ENCODE results near the gene PALLD.

PALLD gene

DNA sequence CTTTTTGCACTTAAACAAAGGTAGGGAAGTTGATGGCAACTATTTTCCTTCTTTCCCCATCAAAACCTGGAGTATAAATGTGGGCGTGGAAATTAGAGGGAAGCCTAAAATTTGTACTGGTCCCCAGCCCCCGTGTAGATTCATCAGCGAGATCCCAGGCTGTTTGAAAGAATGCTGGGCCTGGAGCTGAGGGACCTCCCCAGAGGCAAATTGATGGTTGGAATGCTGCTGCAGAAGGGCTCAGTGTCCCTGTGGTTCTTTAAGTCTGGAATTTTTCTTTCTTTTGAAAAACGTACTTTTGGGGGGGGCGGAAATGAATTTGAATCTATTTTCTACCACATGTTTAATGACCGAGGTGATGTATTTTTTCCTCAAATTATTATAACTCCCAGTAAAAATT, 316.0 kb downstream of the PALLD start:
- no peak for DNase-seq
- in situ Hi-C loops (cut with MboI; ENCODE audit: low pct_unique_long_range_greater_than_20kb, low sequenced_read_pairs), result no loop called here

DNA sequence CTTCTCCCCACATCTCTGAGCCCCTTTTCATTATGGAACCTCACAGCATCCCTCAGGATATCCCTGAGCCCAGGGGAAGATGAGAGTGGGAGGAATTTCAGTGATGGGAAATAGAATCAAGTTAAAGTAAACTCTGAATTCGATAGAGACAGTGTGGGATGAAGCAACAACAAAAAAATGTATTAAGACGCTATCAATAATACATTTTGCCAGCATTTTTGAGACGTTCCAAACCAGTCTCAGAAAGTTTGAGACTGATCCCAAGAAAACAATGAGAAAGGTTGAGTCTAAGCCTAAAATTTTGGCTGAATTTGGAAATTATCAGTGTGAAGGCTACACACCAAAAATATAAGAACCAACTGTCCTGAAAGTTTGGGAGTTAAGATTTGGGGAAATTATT, 317.0 kb downstream of the PALLD start:
- in situ Hi-C loops (cut with MboI; ENCODE audit: low pct_unique_long_range_greater_than_20kb, low sequenced_read_pairs), result no loop called here
- no peak for DNase-seq

GRCh38 chr4:168815379-168816345, 318.8 kb downstream of the PALLD start:
- in situ Hi-C loops (cut with MboI; ENCODE audit: low pct_unique_long_range_greater_than_20kb, low sequenced_read_pairs), result no loop called here
- DNase-seq, result no peak

DNA sequence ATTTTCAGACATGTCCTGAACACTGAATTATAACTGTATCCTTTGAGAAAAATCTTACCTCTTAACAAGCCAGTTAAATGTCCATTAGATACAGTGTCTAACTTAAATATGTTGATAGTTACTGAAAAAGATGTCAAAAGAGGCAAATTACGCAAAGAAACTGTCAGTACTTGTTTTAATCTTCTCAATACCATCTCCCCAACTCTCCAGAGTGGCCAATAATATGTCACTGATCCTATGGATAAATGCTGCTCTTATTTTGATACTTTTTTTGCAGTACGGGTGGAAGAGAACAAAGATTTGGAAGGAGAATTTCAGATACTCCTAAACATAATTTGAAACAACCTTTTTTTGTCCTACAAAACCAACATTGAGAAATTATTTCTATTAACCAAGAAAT, 320.5 kb downstream of the PALLD start:
- in situ Hi-C loops (cut with MboI; ENCODE audit: low pct_unique_long_range_greater_than_20kb, low sequenced_read_pairs), result no loop called here
- no peak for DNase-seq

DNA sequence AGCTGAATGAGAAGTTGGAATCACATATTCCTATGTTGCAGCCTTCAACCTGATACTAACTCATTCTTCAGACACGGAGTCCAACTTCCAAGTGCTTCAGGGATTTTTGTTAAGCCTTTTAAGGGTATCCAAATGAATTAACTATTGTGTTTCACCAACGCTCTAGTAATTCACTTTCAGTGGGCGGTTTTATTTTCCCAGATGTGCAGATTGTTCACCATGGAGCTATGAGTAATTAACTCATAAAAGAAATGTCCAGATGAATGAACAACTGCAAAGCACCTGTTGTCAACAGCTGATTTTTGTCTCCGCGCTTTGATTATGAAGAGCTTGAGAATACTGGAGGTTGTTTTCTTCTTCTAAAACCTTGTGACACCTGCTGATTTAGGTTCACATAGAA, 325.6 kb downstream of the PALLD start:
- no peak for DNase-seq
- in situ Hi-C loops (cut with MboI; ENCODE audit: low pct_unique_long_range_greater_than_20kb, low sequenced_read_pairs), result no loop called here

DNA sequence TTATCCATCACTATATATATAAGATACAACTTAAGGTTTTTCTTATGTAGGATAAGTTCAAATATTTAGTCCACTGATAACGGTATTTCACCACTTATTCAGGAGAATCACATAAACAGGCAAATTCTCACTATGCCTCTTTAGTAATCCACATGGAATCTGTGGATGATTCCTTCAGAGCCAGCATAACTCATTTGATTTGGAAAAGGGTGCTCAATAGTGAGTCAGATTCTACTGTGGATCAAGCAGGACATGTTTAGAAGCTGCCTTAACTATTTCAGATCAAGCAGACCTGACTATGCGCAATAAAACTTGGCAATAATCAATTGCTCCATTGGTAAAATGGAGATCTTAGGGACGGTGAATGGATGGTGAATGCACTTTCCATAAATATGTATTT, 329.1 kb downstream of the PALLD start:
- DNase-seq, result no peak
- in situ Hi-C loops (cut with MboI; ENCODE audit: low pct_unique_long_range_greater_than_20kb, low sequenced_read_pairs), result no loop called here

GRCh38 chr4:168826620-168827019, 329.8 kb downstream of the PALLD start:
- in situ Hi-C loops (cut with MboI; ENCODE audit: low pct_unique_long_range_greater_than_20kb, low sequenced_read_pairs), result no loop called here
- DNase-seq, result no peak

- peak; percentile 12 for DNase-seq
- in situ Hi-C loops (cut with MboI; ENCODE audit: low pct_unique_long_range_greater_than_20kb, low sequenced_read_pairs), result no loop called here
These were observed 334.1 kb downstream of the PALLD start for GRCh38 chr4:168830777-168831512.

- in situ Hi-C loops (cut with MboI; ENCODE audit: low pct_unique_long_range_greater_than_20kb, low sequenced_read_pairs), result no loop called here
- DNase-seq, result no peak
These were observed 334.7 kb downstream of the PALLD start for GRCh38 chr4:168831585-168831918.

GRCh38 chr4:168831919-168832762, 335.3 kb downstream of the PALLD start:
- in situ Hi-C loops (cut with MboI; ENCODE audit: low pct_unique_long_range_greater_than_20kb, low sequenced_read_pairs), result no loop called here
- DNase-seq, result peak; percentile 50

- in situ Hi-C loops (cut with MboI; ENCODE audit: low pct_unique_long_range_greater_than_20kb, low sequenced_read_pairs), result no loop called here
- DNase-seq, result no peak
These were observed 336.1 kb downstream of the PALLD start for GRCh38 chr4:168832763-168833575.

- in situ Hi-C loops (cut with MboI; ENCODE audit: low pct_unique_long_range_greater_than_20kb, low sequenced_read_pairs), result no loop called here
These were observed 337.0 kb downstream of the PALLD start for GRCh38 chr4:168833881-168834280.

GRCh38 chr4:168835880-168836454, 339.1 kb downstream of the PALLD start:
- no peak for DNase-seq
- in situ Hi-C loops (cut with MboI; ENCODE audit: low pct_unique_long_range_greater_than_20kb, low sequenced_read_pairs), result no loop called here

More at GRCh38 chr4:168833881-168834280, 337.0 kb downstream of the PALLD start:
- no peak for DNase-seq

GRCh38 chr4:168836490-168836889, 339.6 kb downstream of the PALLD start:
- DNase-seq, result no peak
- in situ Hi-C loops (cut with MboI; ENCODE audit: low pct_unique_long_range_greater_than_20kb, low sequenced_read_pairs), result no loop called here

- in situ Hi-C loops (cut with MboI; ENCODE audit: low pct_unique_long_range_greater_than_20kb, low sequenced_read_pairs), result no loop called here
These were observed 341.1 kb downstream of the PALLD start for GRCh38 chr4:168837922-168838321.

DNA sequence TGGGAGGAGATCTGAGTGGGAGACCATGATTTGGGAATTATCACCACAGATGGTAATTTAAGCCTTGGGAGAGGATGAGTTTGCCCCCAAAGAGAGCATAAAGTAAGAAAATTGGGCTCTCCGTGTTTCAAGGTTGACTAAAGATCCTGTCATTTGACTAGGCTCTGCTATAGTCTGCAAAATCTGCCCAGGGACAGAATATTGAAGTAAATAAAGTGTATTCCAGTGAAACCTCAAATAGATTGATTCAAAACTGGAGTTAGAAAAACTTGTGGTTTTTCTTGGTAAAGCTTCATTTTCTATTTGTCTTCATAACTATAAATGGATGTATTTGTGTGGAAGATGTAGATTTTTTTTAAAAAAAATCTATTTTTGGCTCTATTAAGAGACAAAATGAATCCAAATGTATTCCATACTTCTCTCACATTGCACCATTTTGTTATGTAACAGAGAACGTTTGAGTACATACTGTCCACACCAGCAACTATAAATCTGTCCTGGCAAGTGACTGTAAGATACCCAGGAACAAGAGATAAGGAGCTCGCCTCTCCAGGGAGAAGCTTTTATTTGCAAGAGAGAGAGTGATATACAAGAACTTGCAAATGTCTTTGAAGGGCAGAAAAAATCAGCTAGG, 343.0 kb downstream of the PALLD start:
- in situ Hi-C loops (cut with MboI; ENCODE audit: low pct_unique_long_range_greater_than_20kb, low sequenced_read_pairs), result no loop called here
- no peak for DNase-seq

More at GRCh38 chr4:168837922-168838321, 341.1 kb downstream of the PALLD start:
- no peak for DNase-seq

DNA sequence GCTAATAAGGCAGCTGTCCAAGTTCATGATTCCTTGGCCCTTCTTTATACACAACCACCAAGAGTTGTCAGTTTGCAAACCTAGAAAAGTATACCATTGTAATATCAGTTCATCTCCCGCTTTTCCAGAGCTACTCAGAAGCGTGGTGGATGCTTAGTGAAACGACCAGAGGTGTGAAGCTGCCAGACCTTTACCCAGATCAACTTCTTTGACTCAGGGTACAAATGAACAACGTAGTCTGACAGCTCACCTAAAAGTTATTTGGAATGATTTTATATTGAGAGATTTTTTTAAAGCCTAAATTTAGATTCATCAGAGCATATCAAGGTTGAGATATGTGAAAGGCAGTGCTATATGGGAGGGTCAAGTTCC, 343.5 kb downstream of the PALLD start:
- in situ Hi-C loops (cut with MboI; ENCODE audit: low pct_unique_long_range_greater_than_20kb, low sequenced_read_pairs), result no loop called here

More for the DNA sequence above, 343.5 kb downstream of the PALLD start:
- no peak for DNase-seq

Data from KBM-7 (cell line).